Measurements from ENCODE around the gene SERPINH1. TPM values are rescaled to one million over a fixed set of nuclear protein-coding genes. Genes with fewer than 3 reads are reported as not detected.

The SERPINH1 gene
- total and polyA plus RNA-seq, 2 of the 13 experiments (the other 11 are each of a cell fraction or from before 2014, with no cell fraction given), result 83.6 to 83.8 TPM

DNA sequence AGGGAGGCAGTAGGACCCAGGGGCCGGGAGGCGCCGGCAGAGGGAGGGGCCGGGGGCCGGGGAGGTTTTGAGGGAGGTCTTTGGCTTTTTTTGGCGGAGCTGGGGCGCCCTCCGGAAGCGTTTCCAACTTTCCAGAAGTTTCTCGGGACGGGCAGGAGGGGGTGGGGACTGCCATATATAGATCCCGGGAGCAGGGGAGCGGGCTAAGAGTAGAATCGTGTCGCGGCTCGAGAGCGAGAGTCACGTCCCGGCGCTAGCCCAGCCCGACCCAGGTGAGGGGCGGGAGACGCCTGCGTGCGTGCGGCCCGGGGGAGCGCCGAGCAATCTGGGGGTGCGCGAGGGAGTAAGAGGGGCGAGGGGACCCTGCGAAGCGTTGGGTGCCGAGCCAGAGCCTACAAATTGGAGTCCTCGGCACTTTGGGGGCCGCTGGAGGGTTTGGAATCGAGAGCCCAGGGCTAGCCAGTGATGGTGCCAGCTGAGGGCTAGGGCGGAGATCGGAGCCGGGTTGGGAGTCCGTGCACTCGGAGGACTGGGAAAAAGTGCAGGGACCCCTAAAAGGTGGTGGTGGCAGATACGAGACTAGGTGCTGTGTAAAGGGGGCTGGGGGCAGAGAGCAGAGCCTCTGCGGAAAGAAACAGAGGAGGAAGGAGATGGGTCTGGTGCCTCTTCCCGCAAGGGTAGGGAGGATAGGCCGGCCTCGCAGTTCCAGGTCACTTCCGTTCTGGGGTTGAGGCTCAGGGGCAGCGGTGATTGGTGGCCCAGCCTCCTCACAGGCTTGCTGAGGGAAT, at the start of gene SERPINH1 (continued):
- TF ChIP-seq ONECUT2 (CRISPR knock-in tag; IDR thresholded peaks at IDR 0.05), result no peak
- 0 out of 2 replicates have a peak, but pooled peaks have one; percentile 49 for TF ChIP-seq ZNF296 (CRISPR knock-in tag; conservative IDR thresholded peaks at IDR 0.05)
- TF ChIP-seq ARID5B (CRISPR knock-in tag; IDR thresholded peaks at IDR 0.05), result 0 out of 2 replicates have a peak, but pooled peaks have one; percentile 22
- 0 out of 2 replicates have a peak, but pooled peaks have one; percentile 52 for TF ChIP-seq DNMT1 (CRISPR knock-in tag; IDR thresholded peaks at IDR 0.05)
- peak; percentile 43; the same call in 1 of the 2 replicates for TF ChIP-seq GATA4 (IDR thresholded peaks at IDR 0.05; ENCODE audit: borderline replicate concordance, low read depth)
- no peak for TF ChIP-seq ZNF740 (CRISPR knock-in tag; IDR thresholded peaks at IDR 0.05)
- peak; percentile 90 for TF ChIP-seq RBFOX2 (IDR thresholded peaks at IDR 0.05; ENCODE audit: low read depth, low read length)
- no peak for TF ChIP-seq ZNF720 (CRISPR knock-in tag; IDR thresholded peaks at IDR 0.05)
- peak; percentile 54; the same call in 1 of the 2 replicates for TF ChIP-seq MED13 (CRISPR knock-in tag; IDR thresholded peaks at IDR 0.05)
- TF ChIP-seq, protein P1, sequence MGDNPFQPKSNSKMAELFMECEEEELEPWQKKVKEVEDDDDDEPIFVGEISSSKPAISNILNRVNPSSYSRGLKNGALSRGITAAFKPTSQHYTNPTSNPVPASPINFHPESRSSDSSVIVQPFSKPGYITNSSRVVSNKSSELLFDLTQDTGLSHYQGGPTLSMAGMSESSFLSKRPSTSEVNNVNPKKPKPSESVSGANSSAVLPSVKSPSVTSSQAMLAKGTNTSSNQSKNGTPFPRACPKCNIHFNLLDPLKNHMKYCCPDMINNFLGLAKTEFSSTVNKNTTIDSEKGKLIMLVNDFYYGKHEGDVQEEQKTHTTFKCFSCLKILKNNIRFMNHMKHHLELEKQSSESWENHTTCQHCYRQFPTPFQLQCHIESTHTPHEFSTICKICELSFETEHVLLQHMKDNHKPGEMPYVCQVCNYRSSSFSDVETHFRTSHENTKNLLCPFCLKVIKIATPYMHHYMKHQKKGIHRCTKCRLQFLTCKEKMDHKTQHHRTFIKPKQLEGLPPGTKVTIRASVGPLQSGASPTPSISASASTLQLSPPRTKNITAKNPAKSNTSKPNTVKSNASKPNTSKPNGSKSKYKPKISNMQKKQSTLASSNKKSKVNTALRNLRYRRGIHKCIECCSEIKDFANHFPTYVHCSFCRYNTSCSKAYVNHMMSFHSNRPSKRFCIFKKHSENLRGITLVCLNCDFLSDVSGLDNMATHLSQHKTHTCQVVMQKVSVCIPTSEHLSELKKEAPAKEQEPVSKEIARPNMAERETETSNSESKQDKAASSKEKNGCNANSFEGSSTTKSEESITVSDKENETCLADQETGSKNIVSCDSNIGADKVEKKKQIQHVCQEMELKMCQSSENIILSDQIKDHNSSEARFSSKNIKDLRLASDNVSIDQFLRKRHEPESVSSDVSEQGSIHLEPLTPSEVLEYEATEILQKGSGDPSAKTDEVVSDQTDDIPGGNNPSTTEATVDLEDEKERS (CRISPR knock-in tag; IDR thresholded peaks at IDR 0.05), result 0 out of 2 replicates have a peak, but pooled peaks have one; percentile 52
- no peak; the same call in 1 of the 2 replicates for TF ChIP-seq ESRRA (CRISPR knock-in tag; IDR thresholded peaks at IDR 0.05; ENCODE audit: low read depth)
- TF ChIP-seq CHD2 (IDR thresholded peaks at IDR 0.05; ENCODE audit: low read depth, low read length), result no peak
- no peak for TF ChIP-seq ZNF768 (CRISPR knock-in tag; IDR thresholded peaks at IDR 0.05)
- 0 out of 2 replicates have a peak, but pooled peaks have one; percentile 18 for TF ChIP-seq SIN3B (IDR thresholded peaks at IDR 0.05; ENCODE audit: low read length)
- TF ChIP-seq HIC2 (CRISPR knock-in tag; IDR thresholded peaks at IDR 0.05; ENCODE audit: low read depth), result no peak
- TF ChIP-seq E2F5 (CRISPR knock-in tag; conservative IDR thresholded peaks at IDR 0.05), result no peak
- peak; percentile 6; the same call in 1 of the 2 replicates for TF ChIP-seq ZNF709 (CRISPR knock-in tag; IDR thresholded peaks at IDR 0.05)
- peak; percentile 63; the same call in 1 of the 2 replicates for TF ChIP-seq MED1 (CRISPR knock-in tag; IDR thresholded peaks at IDR 0.05)
- TF ChIP-seq ZBTB20 (CRISPR knock-in tag; IDR thresholded peaks at IDR 0.05; ENCODE audit: borderline replicate concordance, low read depth), result peak; percentile 57; the same call in 1 of the 2 replicates

Data from HepG2 (cell line).